ENCODE results near the gene TSHZ2. TPM values are rescaled to one million over a fixed set of nuclear protein-coding genes. Genes with fewer than 3 reads are reported as not detected.

Gene TSHZ2
- total and polyA plus RNA-seq, 9 of the 15 experiments (the other 6 are each of a cell fraction or from before 2014, with no cell fraction given) = 0.03 to 0.20 (median 0.05) TPM; not detected in 4

GRCh38 chr20:53044296-53044695 lies 72.1 kb downstream of the TSHZ2 start:
- no peaks in the 10 kb centered on the region for H3K4me1 ChIP-seq (replicated peaks in 1 of 2; ENCODE audit: control insufficient read depth in 2 of 2, insufficient read depth in 2 of 2, low read length in 2 of 2)
- DNase-seq (ENCODE audit: extremely low read depth in 1 of 4, low spot score in 3 of 4) = no peak
- H2AFZ ChIP-seq (ENCODE audit: low read depth, low read length) = no peak overlapping the region
- WGBS (ENCODE audit: insufficient coverage, low coverage, missing lambda C conversion rate) = 0% methylated on average over 5 of the region's 5 CpGs
- H3K4me2 ChIP-seq (ENCODE audit: insufficient read depth, low read length) = no peak overlapping the region
- intact Hi-C loops (cut with micrococcal nuclease) = no loop called here
- FAIRE-seq = no peak
- ATAC-seq = no peak
- no peaks in the 10 kb centered on the region for H3K9me1 ChIP-seq (ENCODE audit: control insufficient read depth, insufficient read depth, low read length)
- in situ Hi-C loops (cut with MboI) = no loop called here
- peaks cover 4 to 10% of the 10 kb centered on the region in 2 experiments; a peak in 3 of 5 replicates for H3K27me3 ChIP-seq (ENCODE audit: control insufficient read depth in 2 of 2, insufficient read depth in 2 of 2, low read length in 2 of 2)
- BruUV-seq (replicated peaks) = no TSS peak
- CTCF ChIA-PET (ENCODE audit: low intra/inter-chr PET ratio) = no interaction called here
- no peaks in the 10 kb centered on the region for H3K36me3 ChIP-seq (ENCODE audit: control insufficient read depth, insufficient read depth, low read length)
- no peaks in the 10 kb centered on the region for H4K20me1 ChIP-seq (replicated peaks; ENCODE audit: control insufficient read depth, insufficient read depth, low read length)
- no peak overlapping the region for H3K9ac ChIP-seq (ENCODE audit: insufficient read depth in 1 of 2, low read depth in 2 of 2, low read length in 2 of 2)
- no peaks in the 10 kb centered on the region for H3K79me2 ChIP-seq (ENCODE audit: control insufficient read depth, insufficient read depth, low read length)
- no peak overlapping the region for H3K27ac ChIP-seq (ENCODE audit: extremely low read depth, low read depth, low read length)
- POLR2A ChIA-PET = interaction anchor here (1.0 kb wide), 1 partner anchor 17 kb away, joined by 3 read pairs; no protein-coding TSS in a partner anchor
- no peak overlapping the region for H3K4me3 ChIP-seq
- no peaks in the 10 kb centered on the region for H3K9me3 ChIP-seq (replicated peaks; ENCODE audit: control insufficient read depth, insufficient read depth, low read depth, low read length)
- TF ChIP-seq SRF (CRISPR knock-in tag; IDR thresholded peaks at IDR 0.05) (no peak), ZNF57 (CRISPR knock-in tag; IDR thresholded peaks at IDR 0.05) (no peak), CXXC5 (CRISPR knock-in tag; IDR thresholded peaks at IDR 0.05) (no peak), ZNF655 (CRISPR knock-in tag; IDR thresholded peaks at IDR 0.05) (no peak), KDM5B (IDR thresholded peaks at IDR 0.05; ENCODE audit: insufficient replicate concordance, low read depth, low read length) (no peak), ZNF561 (CRISPR knock-in tag; conservative IDR thresholded peaks at IDR 0.05) (no peak), SMARCE1 (IDR thresholded peaks at IDR 0.05) (no peak), ZBTB7A (IDR thresholded peaks at IDR 0.05; ENCODE audit: borderline replicate concordance, control insufficient read depth, low read depth, low read length) (no peak), RB1 (IDR thresholded peaks at IDR 0.05; ENCODE audit: low read depth) (no peak), THRB (CRISPR knock-in tag; conservative IDR thresholded peaks at IDR 0.05) (no peak), MECOM (CRISPR knock-in tag; IDR thresholded peaks at IDR 0.05) (no peak), ZNF444 (CRISPR knock-in tag; IDR thresholded peaks at IDR 0.05) (no peak), PCBP1 (IDR thresholded peaks at IDR 0.05; ENCODE audit: low read depth, low read length, poor library complexity, severe bottlenecking) (no peak), CBX8 (IDR thresholded peaks at IDR 0.05; ENCODE audit: borderline replicate concordance, extremely low read depth, low read depth, low read length, poor library complexity, severe bottlenecking) (no peak), CCNT2 (IDR thresholded peaks at IDR 0.05; ENCODE audit: borderline replicate concordance, extremely low read depth, insufficient read length, low read depth, low read length) (no peak), BCL6 (CRISPR knock-in tag; IDR thresholded peaks at IDR 0.05) (no peak), HMGXB4 (CRISPR knock-in tag; IDR thresholded peaks at IDR 0.05) (no peak), ATF7 (IDR thresholded peaks at IDR 0.05) (no peak)
